ENCODE results near the gene UPF2. TPM values are rescaled to one million over a fixed set of nuclear protein-coding genes. Genes with fewer than 3 reads are reported as not detected.
"Not testable (repeated sequence)": the region's sequence is repeated elsewhere in the genome, so short reads cannot be mapped to it uniquely, and the experiment has no call there.

UPF2 gene
- 20.6 TPM for total RNA-seq

DNA sequence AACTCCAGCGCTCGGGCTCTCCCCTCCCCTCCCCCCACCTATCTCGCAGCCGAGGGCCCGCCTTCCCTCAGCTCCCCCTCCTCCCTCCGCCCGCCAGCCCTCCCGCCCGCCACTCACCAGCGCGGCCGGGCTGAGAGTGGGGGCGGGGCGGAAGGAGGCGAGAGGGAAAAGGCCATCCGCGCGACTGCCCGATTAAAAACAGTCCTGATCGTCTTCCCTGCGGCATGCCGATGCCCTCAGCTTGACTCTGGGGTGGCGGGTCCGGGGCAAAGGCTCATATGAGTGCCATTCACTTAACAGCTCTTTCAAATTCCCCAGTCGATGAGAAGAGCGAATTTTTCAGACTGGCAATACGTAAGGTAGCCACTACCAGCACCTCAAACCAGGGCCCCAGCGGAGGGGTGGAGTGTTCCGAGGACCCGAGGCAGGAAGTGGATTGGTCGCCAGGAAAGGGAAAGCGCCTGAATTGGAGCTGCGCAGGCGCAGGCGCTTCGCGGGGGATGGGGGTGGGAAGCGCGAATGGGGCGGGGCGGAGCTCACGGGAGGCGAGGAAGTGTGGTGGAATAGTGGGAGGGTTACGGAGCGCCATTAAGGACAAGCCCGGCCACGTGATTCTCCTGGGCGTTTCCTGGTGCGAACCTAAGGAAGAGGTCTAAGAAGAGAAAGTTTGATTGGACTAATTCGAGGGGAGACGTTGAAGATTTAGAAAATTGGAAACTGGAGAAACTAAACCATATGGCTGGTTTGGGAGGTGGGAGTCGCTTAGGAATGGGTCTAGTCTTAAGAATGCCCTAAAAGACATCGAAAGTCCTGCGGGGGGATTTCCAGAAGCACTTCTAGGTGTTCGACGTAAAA is at the start of gene UPF2:
Gene UPF2 (minus strand): TSS at position 13 of the 855 bp plus-strand sequence. CDS start 7,386 bp downstream, outside the sequence.
- Histone ChIP-seq H3K27me3 (ENCODE audit: insufficient read depth, low read length) (no peaks in the 10 kb centered on the region), H3K9me3 (ENCODE audit: low read depth, low read length) (no peaks in the 10 kb centered on the region), H3K4me3 (ENCODE audit: low read length) (peak within 1 kb of the TSS; percentile 97), H3K4me1 (ENCODE audit: insufficient read depth, low read length) (peaks cover 21% of the 10 kb centered on the region)

GRCh38 chr10:12091421-12091820 is 48.8 kb upstream of the UPF2 start:
- Histone ChIP-seq H3K9me3 (ENCODE audit: low read depth, low read length) (no peaks in the 10 kb centered on the region), H3K27me3 (ENCODE audit: insufficient read depth, low read length) (no peaks in the 10 kb centered on the region), H3K4me3 (ENCODE audit: low read length) (no peak overlapping the region), H3K4me1 (ENCODE audit: insufficient read depth, low read length) (no peaks in the 10 kb centered on the region)

DNA sequence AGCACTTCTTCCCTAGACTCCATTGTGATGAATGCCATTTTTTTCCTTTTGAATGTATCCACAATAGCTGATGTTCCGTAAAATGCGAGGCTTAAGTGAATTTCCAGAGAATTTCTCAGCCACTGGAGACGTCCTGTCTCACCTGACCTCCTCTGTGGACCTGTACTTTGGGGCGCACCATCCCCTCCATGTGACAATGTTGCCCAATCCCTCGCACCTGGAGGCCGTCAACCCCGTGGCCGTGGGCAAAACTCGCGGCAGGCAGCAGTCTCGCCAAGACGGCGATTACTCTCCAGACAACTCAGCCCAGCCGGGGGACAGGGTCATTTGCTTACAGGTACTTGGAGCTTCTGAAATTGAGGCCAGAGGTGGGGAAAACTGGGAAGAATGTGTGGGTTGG is 46.3 kb upstream of the UPF2 start:
- no peak overlapping the region for H3K4me3 ChIP-seq (ENCODE audit: low read length)
- H3K27me3 ChIP-seq (ENCODE audit: insufficient read depth, low read length) = no peaks in the 10 kb centered on the region
- no peaks in the 10 kb centered on the region for H3K9me3 ChIP-seq (ENCODE audit: low read depth, low read length)
- H3K4me1 ChIP-seq (ENCODE audit: insufficient read depth, low read length) = peaks cover 11% of the 10 kb centered on the region

- Histone ChIP-seq H3K9me3 (ENCODE audit: low read depth, low read length) (no peaks in the 10 kb centered on the region), H3K27me3 (ENCODE audit: insufficient read depth, low read length) (no peaks in the 10 kb centered on the region), H3K4me1 (ENCODE audit: insufficient read depth, low read length) (peaks cover 22% of the 10 kb centered on the region), H3K4me3 (ENCODE audit: low read length) (no peak overlapping the region)
Measured at GRCh38 chr10:12081879-12082557, 39.4 kb upstream of the UPF2 start.

GRCh38 chr10:12081470-12081869 is 38.9 kb upstream of the UPF2 start:
- Histone ChIP-seq H3K4me3 (ENCODE audit: low read length) (no peak overlapping the region), H3K9me3 (ENCODE audit: low read depth, low read length) (no peaks in the 10 kb centered on the region), H3K27me3 (ENCODE audit: insufficient read depth, low read length) (no peaks in the 10 kb centered on the region), H3K4me1 (ENCODE audit: insufficient read depth, low read length) (peaks cover 22% of the 10 kb centered on the region)

- Histone ChIP-seq H3K27me3 (ENCODE audit: insufficient read depth, low read length) (no peaks in the 10 kb centered on the region), H3K9me3 (ENCODE audit: low read depth, low read length) (no peaks in the 10 kb centered on the region), H3K4me3 (ENCODE audit: low read length) (no peak overlapping the region), H3K4me1 (ENCODE audit: insufficient read depth, low read length) (peaks cover 22% of the 10 kb centered on the region)
Measured at GRCh38 chr10:12077580-12078180, 35.1 kb upstream of the UPF2 start.

- no peaks in the 10 kb centered on the region for H3K9me3 ChIP-seq (ENCODE audit: low read depth, low read length)
- H3K4me1 ChIP-seq (ENCODE audit: insufficient read depth, low read length) = peaks cover 39% of the 10 kb centered on the region
- H3K4me3 ChIP-seq (ENCODE audit: low read length) = no peak overlapping the region
- H3K27me3 ChIP-seq (ENCODE audit: insufficient read depth, low read length) = no peaks in the 10 kb centered on the region
Measured at GRCh38 chr10:12073526-12073925, 30.9 kb upstream of the UPF2 start.

GRCh38 chr10:12071441-12071840 is 28.8 kb upstream of the UPF2 start:
- H3K4me1 ChIP-seq (ENCODE audit: insufficient read depth, low read length) = peaks cover 39% of the 10 kb centered on the region
- not testable (repeated sequence) for H3K9me3 ChIP-seq (ENCODE audit: low read depth, low read length); H3K4me3 ChIP-seq (ENCODE audit: low read length)

GRCh38 chr10:12068449-12069269 is 26.1 kb upstream of the UPF2 start, which contains the start of gene DHTKD1:
Gene DHTKD1 (plus strand): TSS chr10:12068954. CDS start chr10:12069034, 80 bp downstream.
- Histone ChIP-seq H3K27me3 (ENCODE audit: insufficient read depth, low read length) (no peaks in the 10 kb centered on the region), H3K4me1 (ENCODE audit: insufficient read depth, low read length) (peaks cover 32% of the 10 kb centered on the region), H3K9me3 (ENCODE audit: low read depth, low read length) (no peaks in the 10 kb centered on the region), H3K4me3 (ENCODE audit: low read length) (peak within 1 kb of the TSS; percentile 95)

More at GRCh38 chr10:12071441-12071840, 28.8 kb upstream of the UPF2 start:
- not testable (repeated sequence) for H3K27me3 ChIP-seq (ENCODE audit: insufficient read depth, low read length)

DNA sequence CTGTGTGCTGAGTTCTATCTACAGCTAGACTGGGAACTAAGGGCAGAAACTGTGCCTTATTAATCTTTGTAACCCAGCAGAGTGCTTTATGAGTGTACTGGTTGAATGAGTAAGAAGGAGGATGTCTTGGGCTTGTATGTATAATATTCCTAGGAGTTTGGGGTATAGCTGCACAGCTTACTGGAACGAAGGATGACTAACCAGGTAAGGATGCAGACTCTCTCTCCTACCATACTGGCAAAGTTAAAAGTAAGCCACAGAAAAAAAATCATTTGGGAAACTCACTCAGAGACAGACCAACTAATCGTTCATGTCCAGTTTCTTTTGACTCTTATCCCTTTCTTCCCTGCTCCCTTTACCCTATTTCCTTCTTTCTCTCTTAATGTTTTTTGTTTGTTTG is 24.7 kb upstream of the UPF2 start:
- Histone ChIP-seq H3K9me3 (ENCODE audit: low read depth, low read length) (no peaks in the 10 kb centered on the region), H3K4me1 (ENCODE audit: insufficient read depth, low read length) (peaks cover 28% of the 10 kb centered on the region), H3K4me3 (ENCODE audit: low read length) (no peak overlapping the region), H3K27me3 (ENCODE audit: insufficient read depth, low read length) (no peaks in the 10 kb centered on the region)

GRCh38 chr10:12063483-12063818 is 20.8 kb upstream of the UPF2 start:
- Histone ChIP-seq H3K4me1 (ENCODE audit: insufficient read depth, low read length) (peaks cover 5% of the 10 kb centered on the region), H3K9me3 (ENCODE audit: low read depth, low read length) (no peaks in the 10 kb centered on the region), H3K4me3 (ENCODE audit: low read length) (no peak overlapping the region), H3K27me3 (ENCODE audit: insufficient read depth, low read length) (no peaks in the 10 kb centered on the region)

GRCh38 chr10:12062754-12063482 is 20.3 kb upstream of the UPF2 start:
- no peaks in the 10 kb centered on the region for H3K9me3 ChIP-seq (ENCODE audit: low read depth, low read length)
- H3K4me1 ChIP-seq (ENCODE audit: insufficient read depth, low read length) = peaks cover under 1% of the 10 kb centered on the region
- H3K27me3 ChIP-seq (ENCODE audit: insufficient read depth, low read length) = no peaks in the 10 kb centered on the region
- H3K4me3 ChIP-seq (ENCODE audit: low read length) = no peak overlapping the region

DNA sequence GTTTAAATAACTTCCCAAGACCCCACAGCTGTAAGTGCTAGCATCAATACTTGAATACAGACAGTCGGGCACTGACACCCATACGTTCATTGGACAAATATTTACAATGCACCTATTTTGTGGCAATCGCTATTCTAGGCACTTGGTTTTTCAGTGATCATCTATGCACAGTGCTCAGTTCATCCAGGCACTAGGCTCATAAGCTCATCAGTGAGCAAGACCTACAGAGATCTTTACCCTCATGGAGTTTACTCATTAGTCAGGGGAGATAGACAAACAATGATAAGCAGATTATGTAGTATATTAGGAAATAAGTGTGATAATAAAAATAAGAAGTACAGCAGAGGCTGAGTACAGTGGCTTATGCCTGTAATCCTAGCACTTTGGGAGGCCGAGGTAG is 18.5 kb upstream of the UPF2 start:
- H3K4me3 ChIP-seq (ENCODE audit: low read length) = no peak overlapping the region
- no peaks in the 10 kb centered on the region for H3K9me3 ChIP-seq (ENCODE audit: low read depth, low read length)
- no peaks in the 10 kb centered on the region for H3K4me1 ChIP-seq (ENCODE audit: insufficient read depth, low read length)
- H3K27me3 ChIP-seq (ENCODE audit: insufficient read depth, low read length) = no peaks in the 10 kb centered on the region

GRCh38 chr10:12056748-12057147 is 14.1 kb upstream of the UPF2 start:
- Histone ChIP-seq H3K4me1 (ENCODE audit: insufficient read depth, low read length) (peaks cover 20% of the 10 kb centered on the region), H3K9me3 (ENCODE audit: low read depth, low read length) (no peaks in the 10 kb centered on the region), H3K4me3 (ENCODE audit: low read length) (no peak overlapping the region), H3K27me3 (ENCODE audit: insufficient read depth, low read length) (no peaks in the 10 kb centered on the region)

All from mononuclear cell (primary cell).